Endothelial cell of umbilical vein (primary cell): ENCODE data around the gene MAPK8IP3. TPM values are rescaled to one million over a fixed set of nuclear protein-coding genes. Genes with fewer than 3 reads are reported as not detected.

Experiments used
- BruUV-seq: library from RNA; stranded (reverse); fragments of 400-500 nt; replicated peaks from 2 replicates; lab custom pipeline; 2021; lab: Mats Ljungman, UMichigan
- CTCF ChIA-PET: fragments of 300-600, 350-600 bp; sonication (Branson Sonifier 250); formaldehyde crosslinking; loops from one replicate; lab custom pipeline; 2021; ENCODE audit warnings: antibody characterized with exemption, inconsistent platforms; lab: Charles Lee
- POLR2A ChIA-PET: fragments of 300-600, 350-600 bp; sonication (Branson Sonifier 250); formaldehyde crosslinking; loops from one replicate; lab custom pipeline; 2021; ENCODE audit warnings: antibody characterized with exemption, inconsistent platforms; lab: Charles Lee
- DNase-seq: peaks from one replicate; pipeline ENCODE4 v3.0.0-alpha.2; 2011; ENCODE audit warnings: low read depth, low spot score
- FAIRE-seq: peaks from 2 replicates; lab custom pipeline; 2011; peaks lifted over from hg19 to GRCh38; lab: Jason Lieb, UNC
- H2AFZ ChIP-seq: 2 replicates; pipeline ENCODE4 v1.6.0; 2012; ENCODE audit warnings: low read depth, low read length, control low read depth, inconsistent platforms
- H3K27ac ChIP-seq: 2 replicates; pipeline ENCODE4 v1.5.1; 2011; ENCODE audit warnings: low read depth, mild to moderate bottlenecking, control low read depth, low read length, moderate library complexity; ENCODE audit not compliant: insufficient read depth
- H3K27me3 ChIP-seq, 2 experiments: 2 replicates each; pipeline versions ENCODE4 v1.6.0 to v1.6.1; 2011; ENCODE audit warnings: low read length in 2 of 2, mixed read lengths in 1 of 2; ENCODE audit not compliant: control insufficient read depth in 2 of 2, insufficient read depth in 2 of 2
- H3K36me3 ChIP-seq, 2 experiments: 2 replicates in 1 of 2; 3 replicates in 1 of 2; pipeline ENCODE4 v1.5.1; 2011; ENCODE audit warnings: low read length in 2 of 2, mild to moderate bottlenecking in 1 of 2, moderate library complexity in 1 of 2; ENCODE audit not compliant: control insufficient read depth in 2 of 2, insufficient read depth in 2 of 2; ENCODE audit errors: extremely low read depth in 1 of 2
- H3K4me1 ChIP-seq: 3 replicates; pipeline ENCODE4 v1.5.1; 2011; ENCODE audit warnings: mild to moderate bottlenecking, low read length; ENCODE audit not compliant: control insufficient read depth, insufficient read depth; ENCODE audit errors: extremely low read depth
- H3K4me2 ChIP-seq: 2 replicates; pipeline ENCODE4 v1.6.1; 2011; ENCODE audit warnings: low read length, control low read depth, mixed read lengths; ENCODE audit not compliant: insufficient read depth
- H3K4me3 ChIP-seq, 3 experiments: fragments of 200-600 bp in 1 of 3; sonication (generic), shearing (Covaris generic) in 1 of 3; replicated peaks in 1 of 3; 2 replicates each; pipeline ENCODE4 v1.5.1; 2011 to 2016; ENCODE audit warnings: control low read depth in 3 of 3, low read length in 3 of 3, mild to moderate bottlenecking in 2 of 3, inconsistent platforms in 1 of 3, low read depth in 1 of 3, moderate library complexity in 1 of 3; ENCODE audit not compliant: insufficient read depth in 1 of 3
- H3K79me2 ChIP-seq: 2 replicates; pipeline ENCODE4 v1.6.0; 2012; ENCODE audit warnings: low read length, inconsistent platforms; ENCODE audit not compliant: control insufficient read depth, insufficient read depth
- H3K9ac ChIP-seq: replicated peaks from 2 replicates; pipeline ENCODE3; 2011; ENCODE audit warnings: low read length, control low read depth; ENCODE audit not compliant: insufficient read depth; ENCODE audit errors: extremely low read depth
- H3K9me1 ChIP-seq: replicated peaks from 3 replicates; pipeline ENCODE4 v1.6.0; 2011; ENCODE audit warnings: mild to moderate bottlenecking, low read length; ENCODE audit not compliant: control insufficient read depth, insufficient read depth; ENCODE audit errors: extremely low read depth
- H3K9me3 ChIP-seq: replicated peaks from 2 replicates; pipeline ENCODE4 v1.5.1; 2012; ENCODE audit warnings: low read length, inconsistent platforms; ENCODE audit not compliant: control insufficient read depth, insufficient read depth
- H4K20me1 ChIP-seq: replicated peaks from 2 replicates; pipeline ENCODE3; 2011; ENCODE audit warnings: mild to moderate bottlenecking, low read length; ENCODE audit not compliant: control insufficient read depth, insufficient read depth; ENCODE audit errors: extremely low read depth
- FOS ChIP-seq: IDR thresholded peaks from 2 replicates; pipeline ENCODE4 v1.6.1; 2011; ENCODE audit warnings: mild to moderate bottlenecking, low read length, moderate library complexity, borderline replicate concordance; ENCODE audit not compliant: insufficient read depth
- MYC ChIP-seq: IDR thresholded peaks from one replicate; pipeline ENCODE4 v1.6.1; 2011; ENCODE audit warnings: mild to moderate bottlenecking, low read depth, low read length
- POLR2A ChIP-seq: IDR thresholded peaks from 2 replicates; pipeline ENCODE4 v1.6.1; 2012; ENCODE audit warnings: low read depth, mild to moderate bottlenecking, control low read depth, low read length
- POLR2AphosphoS5 ChIP-seq: IDR thresholded peaks from 2 replicates; pipeline ENCODE4 v1.6.1; 2012; ENCODE audit warnings: low read depth, mild to moderate bottlenecking, control low read depth, low read length, moderate library complexity; ENCODE audit not compliant: insufficient read depth
- dilution Hi-C: fragments of 300-500 bp; cut with MboI; formaldehyde crosslinking; loops from one replicate; pipeline ENCODE4 v1.15.0; 2019; ENCODE audit warnings: low sequenced_read_pairs; ENCODE audit not compliant: extremely low pct_ligation_motif_present
- intact Hi-C: fragments of 100-400 bp; cut with micrococcal nuclease; formaldehyde crosslinking; loops from one replicate; pipeline ENCODE4 v1.10.0; 2022
- polyA plus RNA-seq, 4 experiments: library from polyadenylated mRNA; depleted of rRNA in 3 of 4; stranded (reverse) in 3 of 4; unstranded in 1 of 4; fragments of >200 nt; gene quantifications; 2 replicates each; pipeline versions ENCODE4 v1.2.1 to v1.2.3, GENCODE V29; 2011 to 2012; ENCODE audit warnings: missing spikeins in 1 of 4
- total RNA-seq: library from RNA; stranded (reverse); gene quantifications from 2 replicates; pipeline ENCODE4 v1.2.3, GENCODE V29; 2021
- TF ChIP-seq, protein P1 (sequence below), 2 donors: IDR thresholded peaks; 1 replicate in 1 of 2; 2 replicates in 1 of 2; pipeline ENCODE4 v1.5.1; 2011; ENCODE audit warnings: low read length in 2 of 2, mild to moderate bottlenecking in 2 of 2, moderate library complexity in 2 of 2, control low read depth in 1 of 2, inconsistent platforms in 1 of 2, low read depth in 1 of 2; ENCODE audit not compliant: insufficient read depth in 1 of 2; ENCODE audit errors: extremely low read depth in 1 of 2
- TF ChIP-seq, protein P2 (sequence below): IDR thresholded peaks from 2 replicates; pipeline ENCODE4 v1.6.1; 2011; ENCODE audit not compliant: insufficient read depth, insufficient read length

MAPK8IP3 gene
- total and polyA plus RNA-seq, 2 donors (not counting 3 experiments of a cell fraction or from before 2014, with no cell fraction given) = 40.7 to 92.2 TPM

DNA sequence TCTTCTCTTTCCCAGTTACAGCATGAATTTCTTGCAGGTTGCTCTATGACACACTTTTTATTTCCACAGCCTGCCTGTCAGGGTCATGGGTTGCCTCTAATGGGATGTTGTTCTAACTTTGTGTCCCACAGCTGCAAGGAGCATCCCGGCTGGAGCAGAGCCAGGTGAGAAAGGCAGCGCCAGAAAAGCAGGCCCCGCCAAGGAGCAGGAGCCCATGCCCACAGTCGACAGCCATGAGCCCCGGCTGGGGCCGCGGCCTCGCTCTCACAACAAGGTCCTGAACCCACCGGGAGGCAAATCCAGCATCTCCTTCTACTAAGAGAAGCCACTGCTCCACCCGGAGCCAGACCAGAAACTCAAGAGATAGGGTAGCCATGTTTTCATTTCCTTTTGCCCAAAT lies 7.3 kb upstream of the MAPK8IP3 start:
- BruUV-seq = no TSS peak
- no peaks in the 10 kb centered on the region for H3K27me3 ChIP-seq
- CTCF ChIA-PET = no interaction called here
- H4K20me1 ChIP-seq = no peaks in the 10 kb centered on the region
- dilution Hi-C loops (no loop called here), intact Hi-C loops (no loop called here)
- peaks cover 8% of the 10 kb centered on the region for H3K79me2 ChIP-seq
- TF ChIP-seq, protein P1, sequence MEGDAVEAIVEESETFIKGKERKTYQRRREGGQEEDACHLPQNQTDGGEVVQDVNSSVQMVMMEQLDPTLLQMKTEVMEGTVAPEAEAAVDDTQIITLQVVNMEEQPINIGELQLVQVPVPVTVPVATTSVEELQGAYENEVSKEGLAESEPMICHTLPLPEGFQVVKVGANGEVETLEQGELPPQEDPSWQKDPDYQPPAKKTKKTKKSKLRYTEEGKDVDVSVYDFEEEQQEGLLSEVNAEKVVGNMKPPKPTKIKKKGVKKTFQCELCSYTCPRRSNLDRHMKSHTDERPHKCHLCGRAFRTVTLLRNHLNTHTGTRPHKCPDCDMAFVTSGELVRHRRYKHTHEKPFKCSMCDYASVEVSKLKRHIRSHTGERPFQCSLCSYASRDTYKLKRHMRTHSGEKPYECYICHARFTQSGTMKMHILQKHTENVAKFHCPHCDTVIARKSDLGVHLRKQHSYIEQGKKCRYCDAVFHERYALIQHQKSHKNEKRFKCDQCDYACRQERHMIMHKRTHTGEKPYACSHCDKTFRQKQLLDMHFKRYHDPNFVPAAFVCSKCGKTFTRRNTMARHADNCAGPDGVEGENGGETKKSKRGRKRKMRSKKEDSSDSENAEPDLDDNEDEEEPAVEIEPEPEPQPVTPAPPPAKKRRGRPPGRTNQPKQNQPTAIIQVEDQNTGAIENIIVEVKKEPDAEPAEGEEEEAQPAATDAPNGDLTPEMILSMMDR (IDR thresholded peaks at IDR 0.05; ENCODE audit: extremely low read depth in 1 of 2, insufficient read depth in 1 of 2, low read depth in 1 of 2, low read length in 2 of 2) = no peak
- TF ChIP-seq, protein P2, sequence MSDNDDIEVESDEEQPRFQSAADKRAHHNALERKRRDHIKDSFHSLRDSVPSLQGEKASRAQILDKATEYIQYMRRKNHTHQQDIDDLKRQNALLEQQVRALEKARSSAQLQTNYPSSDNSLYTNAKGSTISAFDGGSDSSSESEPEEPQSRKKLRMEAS = no peak
- TF ChIP-seq MYC (no peak), POLR2A (no peak), FOS (no peak)
- no peaks in the 10 kb centered on the region for H3K4me1 ChIP-seq
- POLR2A ChIA-PET = no interaction called here
- no peak overlapping the region for H3K4me2 ChIP-seq
- no peak overlapping the region for H2AFZ ChIP-seq
- no peaks in the 10 kb centered on the region for H3K9me3 ChIP-seq
- no peak for FAIRE-seq
- no peak overlapping the region for H3K4me3 ChIP-seq
- H3K27ac ChIP-seq = no peak overlapping the region
- H3K9ac ChIP-seq = no peak overlapping the region
- H3K36me3 ChIP-seq = peaks cover 18 to 19% of the 10 kb centered on the region in 2 experiments
- DNase-seq = no peak
- no peaks in the 10 kb centered on the region for H3K9me1 ChIP-seq

DNA sequence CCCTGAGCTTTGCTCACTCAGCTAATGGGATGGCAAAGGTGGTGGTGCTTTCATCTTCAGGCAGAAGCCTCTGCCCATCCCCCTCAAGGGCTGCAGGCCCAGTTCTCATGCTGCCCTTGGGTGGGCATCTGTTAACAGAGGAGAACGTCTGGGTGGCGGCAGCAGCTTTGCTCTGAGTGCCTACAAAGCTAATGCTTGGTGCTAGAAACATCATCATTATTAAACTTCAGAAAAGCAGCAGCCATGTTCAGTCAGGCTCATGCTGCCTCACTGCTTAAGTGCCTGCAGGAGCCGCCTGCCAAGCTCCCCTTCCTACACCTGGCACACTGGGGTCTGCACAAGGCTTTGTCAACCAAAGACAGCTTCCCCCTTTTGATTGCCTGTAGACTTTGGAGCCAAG lies 5.7 kb upstream of the MAPK8IP3 start:
- no peak overlapping the region for H3K27ac ChIP-seq
- H4K20me1 ChIP-seq = no peaks in the 10 kb centered on the region
- H3K27me3 ChIP-seq = no peaks in the 10 kb centered on the region
- peaks cover 11 to 15% of the 10 kb centered on the region in 2 experiments for H3K36me3 ChIP-seq
- POLR2A ChIA-PET = no interaction called here
- peaks cover 4% of the 10 kb centered on the region for H3K4me1 ChIP-seq
- no peak overlapping the region for H3K4me3 ChIP-seq
- peaks cover 3% of the 10 kb centered on the region for H3K79me2 ChIP-seq
- dilution Hi-C loops (no loop called here), intact Hi-C loops (loop anchor here (10.0 kb wide), 1 partner anchor 275 kb away; the partner anchor contains the start of gene UQCC4)
- no peak for DNase-seq
- no peak overlapping the region for H3K9ac ChIP-seq
- H3K9me3 ChIP-seq = no peaks in the 10 kb centered on the region
- H2AFZ ChIP-seq = no peak overlapping the region
- BruUV-seq = no TSS peak
- H3K4me2 ChIP-seq = no peak overlapping the region
- CTCF ChIA-PET = interaction anchor here (0.7 to 1.1 kb wide), 2 partner anchors 9 to 22 kb away, joined by 3 to 5 read pairs; partner anchors contain the start of gene JPT2
- no peak for FAIRE-seq
- no peaks in the 10 kb centered on the region for H3K9me1 ChIP-seq
- TF ChIP-seq, protein P1 (IDR thresholded peaks at IDR 0.05; ENCODE audit: extremely low read depth in 1 of 2, insufficient read depth in 1 of 2, low read depth in 1 of 2, low read length in 2 of 2) = no peak
- TF ChIP-seq POLR2AphosphoS5 = no peak
- TF ChIP-seq MYC = no peak
